ENCODE measurements around the gene DCBLD1.
"Not testable (repeated sequence)": the region's sequence is repeated elsewhere in the genome, so short reads cannot be mapped to it uniquely, and the experiment has no call there.

DCBLD1 gene

DNA sequence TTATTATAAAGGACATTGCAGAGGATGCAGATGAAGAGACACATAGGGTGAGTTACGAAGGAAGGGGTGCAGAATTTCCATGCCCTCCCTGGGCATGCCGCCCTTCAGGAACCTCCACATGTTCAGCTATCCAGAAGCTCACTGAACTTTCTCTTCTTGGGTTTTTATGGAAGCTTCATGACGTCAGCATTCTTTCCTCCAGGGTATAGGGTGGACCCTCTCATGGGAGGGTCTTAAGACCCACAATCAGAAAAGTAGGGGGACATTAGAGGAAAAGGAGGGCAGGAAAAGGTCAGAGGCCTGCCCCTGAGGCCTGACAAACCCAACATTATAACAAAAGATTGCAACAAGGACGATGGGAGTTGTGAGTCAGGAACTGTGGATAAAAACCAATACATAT is 14.6 kb upstream of the DCBLD1 start:
- TF ChIP-seq, protein P1, sequence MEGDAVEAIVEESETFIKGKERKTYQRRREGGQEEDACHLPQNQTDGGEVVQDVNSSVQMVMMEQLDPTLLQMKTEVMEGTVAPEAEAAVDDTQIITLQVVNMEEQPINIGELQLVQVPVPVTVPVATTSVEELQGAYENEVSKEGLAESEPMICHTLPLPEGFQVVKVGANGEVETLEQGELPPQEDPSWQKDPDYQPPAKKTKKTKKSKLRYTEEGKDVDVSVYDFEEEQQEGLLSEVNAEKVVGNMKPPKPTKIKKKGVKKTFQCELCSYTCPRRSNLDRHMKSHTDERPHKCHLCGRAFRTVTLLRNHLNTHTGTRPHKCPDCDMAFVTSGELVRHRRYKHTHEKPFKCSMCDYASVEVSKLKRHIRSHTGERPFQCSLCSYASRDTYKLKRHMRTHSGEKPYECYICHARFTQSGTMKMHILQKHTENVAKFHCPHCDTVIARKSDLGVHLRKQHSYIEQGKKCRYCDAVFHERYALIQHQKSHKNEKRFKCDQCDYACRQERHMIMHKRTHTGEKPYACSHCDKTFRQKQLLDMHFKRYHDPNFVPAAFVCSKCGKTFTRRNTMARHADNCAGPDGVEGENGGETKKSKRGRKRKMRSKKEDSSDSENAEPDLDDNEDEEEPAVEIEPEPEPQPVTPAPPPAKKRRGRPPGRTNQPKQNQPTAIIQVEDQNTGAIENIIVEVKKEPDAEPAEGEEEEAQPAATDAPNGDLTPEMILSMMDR (conservative IDR thresholded peaks at IDR 0.05; ENCODE audit: low read length), result no peak
- TF ChIP-seq EZH2phosphoT487 (IDR thresholded peaks at IDR 0.05; ENCODE audit: borderline replicate concordance), result no peak
- Histone ChIP-seq H3K9me2 (replicated peaks; ENCODE audit: low read depth, low read length) (no peaks in the 10 kb centered on the region), H3K4me2 (ENCODE audit: low read depth, low read length, poor library complexity, severe bottlenecking) (no peak overlapping the region), H3K9me3 (ENCODE audit: insufficient read depth, low read depth, low read length) (no peaks in the 10 kb centered on the region), H4K20me1 (ENCODE audit: insufficient read depth, low read length, poor library complexity, severe bottlenecking) (no peaks in the 10 kb centered on the region), H3K4me3 (ENCODE audit: low read length, poor library complexity, severe bottlenecking) (no peak overlapping the region), H3K9ac (ENCODE audit: low read depth, low read length, poor library complexity, severe bottlenecking) (no peak overlapping the region), H3F3A (ENCODE audit: low read depth) (no peaks in the 10 kb centered on the region), H3K4me1 (ENCODE audit: insufficient read depth, low read length, poor library complexity, severe bottlenecking) (peaks cover 4% of the 10 kb centered on the region), H3K36me3 (ENCODE audit: insufficient read depth, low read length) (no peaks in the 10 kb centered on the region), H2AFZ (ENCODE audit: low read length) (no peak overlapping the region), H3K79me2 (ENCODE audit: insufficient read depth, low read length) (no peaks in the 10 kb centered on the region), H3K27me3 (ENCODE audit: insufficient read depth, low read length, poor library complexity, severe bottlenecking) (no peaks in the 10 kb centered on the region)

GRCh38 chr6:117468527-117468926 is 13.9 kb upstream of the DCBLD1 start:
- H3K9me3 ChIP-seq (ENCODE audit: insufficient read depth, low read depth, low read length); H3K4me1 ChIP-seq (ENCODE audit: insufficient read depth, low read length, poor library complexity, severe bottlenecking); H3K4me2 ChIP-seq (ENCODE audit: low read depth, low read length, poor library complexity, severe bottlenecking); H3K27me3 ChIP-seq (ENCODE audit: insufficient read depth, low read length, poor library complexity, severe bottlenecking); H3K9me2 ChIP-seq (replicated peaks; ENCODE audit: low read depth, low read length); H3K4me3 ChIP-seq (ENCODE audit: low read length, poor library complexity, severe bottlenecking); H4K20me1 ChIP-seq (ENCODE audit: insufficient read depth, low read length, poor library complexity, severe bottlenecking); H3K36me3 ChIP-seq (ENCODE audit: insufficient read depth, low read length); H3F3A ChIP-seq (ENCODE audit: low read depth); H3K9ac ChIP-seq (ENCODE audit: low read depth, low read length, poor library complexity, severe bottlenecking); H3K79me2 ChIP-seq (ENCODE audit: insufficient read depth, low read length); H2AFZ ChIP-seq (ENCODE audit: low read length): not testable (repeated sequence)

DNA sequence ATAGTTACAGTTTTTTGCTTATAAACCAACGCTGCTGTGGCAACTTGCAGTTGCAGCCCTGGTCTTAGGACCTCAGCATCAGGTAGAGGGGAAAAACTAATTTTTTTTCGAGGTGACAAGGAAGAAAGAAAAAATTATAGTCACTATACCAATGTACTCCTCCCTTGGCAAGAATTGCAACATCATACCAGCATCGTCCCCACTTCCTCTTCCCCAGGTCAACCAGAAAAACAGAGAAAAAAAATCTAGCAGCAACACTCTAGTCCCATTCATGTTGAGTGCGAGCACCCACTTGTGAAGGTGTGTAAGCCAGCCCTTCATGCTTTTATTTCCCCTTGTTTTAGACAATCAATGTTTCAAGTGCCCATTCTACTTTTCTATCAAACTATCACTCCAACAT is 13.1 kb upstream of the DCBLD1 start:
- no peaks in the 10 kb centered on the region for H3K36me3 ChIP-seq (ENCODE audit: insufficient read depth, low read length)
- H3K27me3 ChIP-seq (ENCODE audit: insufficient read depth, low read length, poor library complexity, severe bottlenecking), result no peaks in the 10 kb centered on the region
- H2AFZ ChIP-seq (ENCODE audit: low read length), result peak overlapping the region; percentile 33
- H3F3A ChIP-seq (ENCODE audit: low read depth), result no peaks in the 10 kb centered on the region
- no peaks in the 10 kb centered on the region for H3K9me3 ChIP-seq (ENCODE audit: insufficient read depth, low read depth, low read length)
- H3K79me2 ChIP-seq (ENCODE audit: insufficient read depth, low read length), result no peaks in the 10 kb centered on the region
- no peaks in the 10 kb centered on the region for H3K9me2 ChIP-seq (replicated peaks; ENCODE audit: low read depth, low read length)
- TF ChIP-seq, protein P1 (conservative IDR thresholded peaks at IDR 0.05; ENCODE audit: low read length), result no peak
- no peak for TF ChIP-seq EZH2phosphoT487 (IDR thresholded peaks at IDR 0.05; ENCODE audit: borderline replicate concordance)
- no peak overlapping the region for H3K4me3 ChIP-seq (ENCODE audit: low read length, poor library complexity, severe bottlenecking)
- H3K4me1 ChIP-seq (ENCODE audit: insufficient read depth, low read length, poor library complexity, severe bottlenecking), result peaks cover 4% of the 10 kb centered on the region
- H3K9ac ChIP-seq (ENCODE audit: low read depth, low read length, poor library complexity, severe bottlenecking), result no peak overlapping the region
- H4K20me1 ChIP-seq (ENCODE audit: insufficient read depth, low read length, poor library complexity, severe bottlenecking), result no peaks in the 10 kb centered on the region
- no peak overlapping the region for H3K4me2 ChIP-seq (ENCODE audit: low read depth, low read length, poor library complexity, severe bottlenecking)

- Histone ChIP-seq H3K9ac (ENCODE audit: low read depth, low read length, poor library complexity, severe bottlenecking) (no peak overlapping the region), H3F3A (ENCODE audit: low read depth) (no peaks in the 10 kb centered on the region), H3K36me3 (ENCODE audit: insufficient read depth, low read length) (no peaks in the 10 kb centered on the region), H3K4me3 (ENCODE audit: low read length, poor library complexity, severe bottlenecking) (no peak overlapping the region), H3K27me3 (ENCODE audit: insufficient read depth, low read length, poor library complexity, severe bottlenecking) (no peaks in the 10 kb centered on the region), H3K9me2 (replicated peaks; ENCODE audit: low read depth, low read length) (no peaks in the 10 kb centered on the region), H3K79me2 (ENCODE audit: insufficient read depth, low read length) (no peaks in the 10 kb centered on the region), H2AFZ (ENCODE audit: low read length) (peak overlapping the region; percentile 33), H4K20me1 (ENCODE audit: insufficient read depth, low read length, poor library complexity, severe bottlenecking) (no peaks in the 10 kb centered on the region), H3K4me2 (ENCODE audit: low read depth, low read length, poor library complexity, severe bottlenecking) (no peak overlapping the region), H3K4me1 (ENCODE audit: insufficient read depth, low read length, poor library complexity, severe bottlenecking) (peaks cover 4% of the 10 kb centered on the region), H3K9me3 (ENCODE audit: insufficient read depth, low read depth, low read length) (no peaks in the 10 kb centered on the region)
- TF ChIP-seq EZH2phosphoT487 (IDR thresholded peaks at IDR 0.05; ENCODE audit: borderline replicate concordance), result no peak
- TF ChIP-seq, protein P1 (conservative IDR thresholded peaks at IDR 0.05; ENCODE audit: low read length), result no peak
These were observed 12.7 kb upstream of the DCBLD1 start for GRCh38 chr6:117469791-117470190.

Measured in Loucy (cell line).